ENCODE results near the gene ARRDC3.

GRCh38 chr5:91381239-91381773, 1.8 kb downstream of the ARRDC3 start:
- TF ChIP-seq, protein P1, sequence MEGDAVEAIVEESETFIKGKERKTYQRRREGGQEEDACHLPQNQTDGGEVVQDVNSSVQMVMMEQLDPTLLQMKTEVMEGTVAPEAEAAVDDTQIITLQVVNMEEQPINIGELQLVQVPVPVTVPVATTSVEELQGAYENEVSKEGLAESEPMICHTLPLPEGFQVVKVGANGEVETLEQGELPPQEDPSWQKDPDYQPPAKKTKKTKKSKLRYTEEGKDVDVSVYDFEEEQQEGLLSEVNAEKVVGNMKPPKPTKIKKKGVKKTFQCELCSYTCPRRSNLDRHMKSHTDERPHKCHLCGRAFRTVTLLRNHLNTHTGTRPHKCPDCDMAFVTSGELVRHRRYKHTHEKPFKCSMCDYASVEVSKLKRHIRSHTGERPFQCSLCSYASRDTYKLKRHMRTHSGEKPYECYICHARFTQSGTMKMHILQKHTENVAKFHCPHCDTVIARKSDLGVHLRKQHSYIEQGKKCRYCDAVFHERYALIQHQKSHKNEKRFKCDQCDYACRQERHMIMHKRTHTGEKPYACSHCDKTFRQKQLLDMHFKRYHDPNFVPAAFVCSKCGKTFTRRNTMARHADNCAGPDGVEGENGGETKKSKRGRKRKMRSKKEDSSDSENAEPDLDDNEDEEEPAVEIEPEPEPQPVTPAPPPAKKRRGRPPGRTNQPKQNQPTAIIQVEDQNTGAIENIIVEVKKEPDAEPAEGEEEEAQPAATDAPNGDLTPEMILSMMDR (IDR thresholded peaks at IDR 0.05), result no peak
- no peak for TF ChIP-seq POLR2A (IDR thresholded peaks at IDR 0.05)
